ENCODE data around the gene STPG1. TPM values are rescaled to one million over a fixed set of nuclear protein-coding genes. Genes with fewer than 3 reads are reported as not detected.

STPG1 gene
- total RNA-seq, 3 donors from 2014 or later: 3.6 to 6.9 (median 4.6) TPM

- TF ChIP-seq POLR2AphosphoS5 (IDR thresholded peaks at IDR 0.05): no peak
- no peak for TF ChIP-seq POLR2A (IDR thresholded peaks at IDR 0.05)
- TF ChIP-seq CTCF (IDR thresholded peaks at IDR 0.05): no peak
- no peak overlapping the region for H3K4me3 ChIP-seq
- no peaks in the 10 kb centered on the region for H3K27me3 ChIP-seq
- intact Hi-C loops (cut with DNase I; ENCODE audit: low total_unique reads): no loop called here
- H3K27ac ChIP-seq: no peak overlapping the region
- H3K4me1 ChIP-seq: no peaks in the 10 kb centered on the region
- peak in 1 of 2 donors; percentile 15 for DNase-seq (ENCODE audit: low spot score in 2 of 2)
- H3K9me3 ChIP-seq: no peaks in the 10 kb centered on the region
- H3K36me3 ChIP-seq: no peaks in the 10 kb centered on the region
Observed at GRCh38 chr1:24381256-24381655, 32.3 kb downstream of the STPG1 start.

GRCh38 chr1:24380508-24380907 is 33.1 kb downstream of the STPG1 start:
- TF ChIP-seq POLR2AphosphoS5 (IDR thresholded peaks at IDR 0.05) (no peak), CTCF (IDR thresholded peaks at IDR 0.05) (no peak), POLR2A (IDR thresholded peaks at IDR 0.05) (no peak)
- Histone ChIP-seq H3K27ac (peak overlapping the region; percentile 40 to 54), H3K4me3 (no peak overlapping the region), H3K27me3 (no peaks in the 10 kb centered on the region), H3K36me3 (no peaks in the 10 kb centered on the region), H3K4me1 (no peaks in the 10 kb centered on the region), H3K9me3 (no peaks in the 10 kb centered on the region)
- intact Hi-C loops (cut with DNase I; ENCODE audit: low total_unique reads): no loop called here
- peak in 1 of 2 donors; percentile 14 for DNase-seq (ENCODE audit: low spot score in 2 of 2)

- peak overlapping the region; percentile 40 to 54 for H3K27ac ChIP-seq
- peak in 1 of 2 donors; percentile 15 for DNase-seq (ENCODE audit: low spot score in 2 of 2)
- intact Hi-C loops (cut with DNase I; ENCODE audit: low total_unique reads): no loop called here
Observed at GRCh38 chr1:24379733-24380315, 33.8 kb downstream of the STPG1 start.

GRCh38 chr1:24374891-24375786 is 38.4 kb downstream of the STPG1 start:
- H3K36me3 ChIP-seq: no peaks in the 10 kb centered on the region
- no peak overlapping the region for H3K4me3 ChIP-seq
- TF ChIP-seq POLR2AphosphoS5 (IDR thresholded peaks at IDR 0.05) (no peak), POLR2A (IDR thresholded peaks at IDR 0.05) (no peak), CTCF (IDR thresholded peaks at IDR 0.05) (no peak)
- DNase-seq (ENCODE audit: low spot score in 2 of 2): no peak
- no peak overlapping the region for H3K27ac ChIP-seq
- H3K27me3 ChIP-seq: no peaks in the 10 kb centered on the region
- H3K4me1 ChIP-seq: no peaks in the 10 kb centered on the region
- H3K9me3 ChIP-seq: no peaks in the 10 kb centered on the region
- intact Hi-C loops (cut with DNase I; ENCODE audit: low total_unique reads): no loop called here

More at GRCh38 chr1:24379733-24380315, 33.8 kb downstream of the STPG1 start:
- no peak for TF ChIP-seq POLR2A (IDR thresholded peaks at IDR 0.05)
- TF ChIP-seq CTCF (IDR thresholded peaks at IDR 0.05): no peak
- TF ChIP-seq POLR2AphosphoS5 (IDR thresholded peaks at IDR 0.05): no peak
- no peaks in the 10 kb centered on the region for H3K27me3 ChIP-seq
- H3K9me3 ChIP-seq: no peaks in the 10 kb centered on the region
- no peaks in the 10 kb centered on the region for H3K4me1 ChIP-seq
- H3K36me3 ChIP-seq: no peaks in the 10 kb centered on the region
- H3K4me3 ChIP-seq: no peak overlapping the region

- H3K36me3 ChIP-seq: no peaks in the 10 kb centered on the region
- H3K27ac ChIP-seq: no peak overlapping the region
- TF ChIP-seq POLR2A (IDR thresholded peaks at IDR 0.05) (no peak), CTCF (IDR thresholded peaks at IDR 0.05) (no peak), POLR2AphosphoS5 (IDR thresholded peaks at IDR 0.05) (no peak)
- H3K27me3 ChIP-seq: no peaks in the 10 kb centered on the region
- no peak overlapping the region for H3K4me3 ChIP-seq
- DNase-seq (ENCODE audit: low spot score in 2 of 2): no peak
- H3K9me3 ChIP-seq: no peaks in the 10 kb centered on the region
- no peaks in the 10 kb centered on the region for H3K4me1 ChIP-seq
- intact Hi-C loops (cut with DNase I; ENCODE audit: low total_unique reads): no loop called here
Observed at GRCh38 chr1:24373710-24374109, 39.9 kb downstream of the STPG1 start.

Measured in breast epithelium (tissue), 4 donors.